ENCODE results near the gene PITPNM1. TPM values are rescaled to one million over a fixed set of nuclear protein-coding genes. Genes with fewer than 3 reads are reported as not detected.

PITPNM1 gene
- total and polyA plus RNA-seq, 2 experiments from 2014 or later: 9.1 to 57.1 TPM

DNA sequence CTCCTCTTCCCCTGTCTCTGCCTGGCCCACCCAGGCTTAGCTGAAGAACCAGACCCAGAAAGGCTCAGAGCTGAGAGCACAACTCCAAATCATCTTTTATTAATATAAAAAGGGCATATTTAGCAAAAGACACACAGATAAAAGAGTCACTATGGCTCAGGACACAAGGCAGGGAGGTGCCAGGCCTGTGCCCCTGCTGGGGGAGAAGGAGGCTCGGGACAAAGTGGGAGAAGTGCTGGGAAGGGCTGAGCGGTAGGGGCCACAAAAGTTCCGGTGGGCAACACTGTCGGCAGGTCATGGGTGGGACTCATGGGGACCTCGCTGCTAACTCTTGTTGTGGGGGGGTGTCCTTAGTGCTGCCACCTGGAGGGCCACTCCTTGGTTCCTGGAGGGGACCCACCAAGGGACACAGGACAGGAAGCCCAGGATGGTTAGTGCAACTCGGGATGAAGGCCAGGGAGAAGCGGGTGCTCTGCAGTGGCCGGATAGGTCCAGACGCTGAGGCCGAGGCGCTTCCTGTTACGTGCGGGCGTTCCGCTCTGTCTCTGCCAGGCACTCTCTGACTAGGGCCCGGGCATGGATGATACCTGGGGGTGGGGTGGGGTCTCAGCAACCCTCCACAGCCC, 1.4 kb upstream of the PITPNM1 start (continued):
- TF ChIP-seq, protein P1, sequence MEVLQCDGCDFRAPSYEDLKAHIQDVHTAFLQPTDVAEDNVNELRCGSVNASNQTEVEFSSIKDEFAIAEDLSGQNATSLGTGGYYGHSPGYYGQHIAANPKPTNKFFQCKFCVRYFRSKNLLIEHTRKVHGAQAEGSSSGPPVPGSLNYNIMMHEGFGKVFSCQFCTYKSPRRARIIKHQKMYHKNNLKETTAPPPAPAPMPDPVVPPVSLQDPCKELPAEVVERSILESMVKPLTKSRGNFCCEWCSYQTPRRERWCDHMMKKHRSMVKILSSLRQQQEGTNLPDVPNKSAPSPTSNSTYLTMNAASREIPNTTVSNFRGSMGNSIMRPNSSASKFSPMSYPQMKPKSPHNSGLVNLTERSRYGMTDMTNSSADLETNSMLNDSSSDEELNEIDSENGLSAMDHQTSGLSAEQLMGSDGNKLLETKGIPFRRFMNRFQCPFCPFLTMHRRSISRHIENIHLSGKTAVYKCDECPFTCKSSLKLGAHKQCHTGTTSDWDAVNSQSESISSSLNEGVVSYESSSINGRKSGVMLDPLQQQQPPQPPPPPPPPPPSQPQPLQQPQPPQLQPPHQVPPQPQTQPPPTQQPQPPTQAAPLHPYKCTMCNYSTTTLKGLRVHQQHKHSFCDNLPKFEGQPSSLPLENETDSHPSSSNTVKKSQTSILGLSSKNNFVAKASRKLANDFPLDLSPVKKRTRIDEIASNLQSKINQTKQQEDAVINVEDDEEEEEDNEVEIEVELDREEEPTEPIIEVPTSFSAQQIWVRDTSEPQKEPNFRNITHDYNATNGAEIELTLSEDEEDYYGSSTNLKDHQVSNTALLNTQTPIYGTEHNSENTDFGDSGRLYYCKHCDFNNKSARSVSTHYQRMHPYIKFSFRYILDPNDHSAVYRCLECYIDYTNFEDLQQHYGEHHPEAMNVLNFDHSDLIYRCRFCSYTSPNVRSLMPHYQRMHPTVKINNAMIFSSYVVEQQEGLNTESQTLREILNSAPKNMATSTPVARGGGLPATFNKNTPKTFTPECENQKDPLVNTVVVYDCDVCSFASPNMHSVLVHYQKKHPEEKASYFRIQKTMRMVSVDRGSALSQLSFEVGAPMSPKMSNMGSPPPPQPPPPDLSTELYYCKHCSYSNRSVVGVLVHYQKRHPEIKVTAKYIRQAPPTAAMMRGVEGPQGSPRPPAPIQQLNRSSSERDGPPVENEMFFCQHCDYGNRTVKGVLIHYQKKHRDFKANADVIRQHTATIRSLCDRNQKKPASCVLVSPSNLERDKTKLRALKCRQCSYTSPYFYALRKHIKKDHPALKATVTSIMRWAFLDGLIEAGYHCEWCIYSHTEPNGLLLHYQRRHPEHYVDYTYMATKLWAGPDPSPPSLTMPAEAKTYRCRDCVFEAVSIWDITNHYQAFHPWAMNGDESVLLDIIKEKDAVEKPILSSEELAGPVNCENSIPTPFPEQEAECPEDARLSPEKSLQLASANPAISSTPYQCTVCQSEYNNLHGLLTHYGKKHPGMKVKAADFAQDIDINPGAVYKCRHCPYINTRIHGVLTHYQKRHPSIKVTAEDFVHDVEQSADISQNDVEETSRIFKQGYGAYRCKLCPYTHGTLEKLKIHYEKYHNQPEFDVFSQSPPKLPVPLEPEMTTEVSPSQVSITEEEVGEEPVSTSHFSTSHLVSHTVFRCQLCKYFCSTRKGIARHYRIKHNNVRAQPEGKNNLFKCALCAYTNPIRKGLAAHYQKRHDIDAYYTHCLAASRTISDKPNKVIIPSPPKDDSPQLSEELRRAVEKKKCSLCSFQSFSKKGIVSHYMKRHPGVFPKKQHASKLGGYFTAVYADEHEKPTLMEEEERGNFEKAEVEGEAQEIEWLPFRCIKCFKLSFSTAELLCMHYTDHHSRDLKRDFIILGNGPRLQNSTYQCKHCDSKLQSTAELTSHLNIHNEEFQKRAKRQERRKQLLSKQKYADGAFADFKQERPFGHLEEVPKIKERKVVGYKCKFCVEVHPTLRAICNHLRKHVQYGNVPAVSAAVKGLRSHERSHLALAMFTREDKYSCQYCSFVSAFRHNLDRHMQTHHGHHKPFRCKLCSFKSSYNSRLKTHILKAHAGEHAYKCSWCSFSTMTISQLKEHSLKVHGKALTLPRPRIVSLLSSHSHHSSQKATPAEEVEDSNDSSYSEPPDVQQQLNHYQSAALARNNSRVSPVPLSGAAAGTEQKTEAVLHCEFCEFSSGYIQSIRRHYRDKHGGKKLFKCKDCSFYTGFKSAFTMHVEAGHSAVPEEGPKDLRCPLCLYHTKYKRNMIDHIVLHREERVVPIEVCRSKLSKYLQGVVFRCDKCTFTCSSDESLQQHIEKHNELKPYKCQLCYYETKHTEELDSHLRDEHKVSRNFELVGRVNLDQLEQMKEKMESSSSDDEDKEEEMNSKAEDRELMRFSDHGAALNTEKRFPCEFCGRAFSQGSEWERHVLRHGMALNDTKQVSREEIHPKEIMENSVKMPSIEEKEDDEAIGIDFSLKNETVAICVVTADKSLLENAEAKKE (CRISPR knock-in tag; IDR thresholded peaks at IDR 0.05): no peak
- TF ChIP-seq STAT1 (IDR thresholded peaks at IDR 0.05; ENCODE audit: unreplicated experiment): no peak
- no peak for TF ChIP-seq EZH2 (IDR thresholded peaks at IDR 0.05; ENCODE audit: low read depth, unreplicated experiment)
- no peak for TF ChIP-seq NANOG (IDR thresholded peaks at IDR 0.05; ENCODE audit: borderline replicate concordance)
- no peak for TF ChIP-seq POLR2AphosphoS5 (IDR thresholded peaks at IDR 0.05; ENCODE audit: low read depth)
- TF ChIP-seq JUNB (IDR thresholded peaks at IDR 0.05; ENCODE audit: unreplicated experiment): no peak
- no peak for TF ChIP-seq ZNF114 (CRISPR knock-in tag; IDR thresholded peaks at IDR 0.05)

DNA sequence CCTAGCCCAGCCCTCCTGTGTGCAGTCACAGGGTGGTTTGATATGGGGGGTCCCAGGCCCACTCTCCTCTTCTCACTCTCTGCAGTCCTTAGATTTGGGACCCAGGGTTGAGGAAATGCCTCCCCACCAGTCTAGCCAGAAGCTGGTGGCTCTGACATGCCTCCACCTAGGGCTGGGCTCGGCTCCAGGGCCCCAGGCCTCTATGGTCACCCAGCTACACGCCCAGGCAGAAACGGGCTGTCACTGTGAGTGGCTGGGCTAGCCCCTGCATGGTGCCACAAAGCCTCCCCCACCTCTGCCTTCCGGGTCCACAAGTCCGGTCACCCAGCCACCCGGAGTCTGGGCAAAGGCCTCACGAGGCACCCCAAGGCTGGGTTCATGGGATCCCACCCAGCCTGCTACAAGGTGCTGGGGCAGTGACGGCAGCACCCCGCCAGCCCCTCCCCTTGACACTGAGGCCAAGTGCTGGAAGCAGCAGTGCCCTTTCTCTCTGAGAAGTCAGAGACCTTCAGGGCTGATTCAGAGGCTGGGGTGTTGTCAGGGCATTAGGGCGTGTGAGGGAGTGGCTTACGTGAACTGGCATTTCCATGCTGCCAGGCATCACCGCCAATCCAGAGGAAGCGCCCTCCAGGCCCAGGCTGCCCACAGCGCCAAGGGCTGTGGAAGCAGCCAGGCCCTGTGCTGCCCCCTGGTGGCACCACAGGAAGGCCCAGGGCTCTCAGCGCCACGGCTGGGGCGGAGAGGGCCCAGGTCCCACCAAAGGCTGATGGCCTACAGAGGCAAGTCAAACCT, 638 bp upstream of the PITPNM1 start:
- peaks cover 5% of the 10 kb centered on the region; the same call in 1 of the 2 replicates for H3K79me2 ChIP-seq (replicated peaks; ENCODE audit: insufficient read depth)
- H3K9me3 Mint-ChIP-seq: peaks cover 3% of the 10 kb centered on the region; the same call in 1 of the 3 replicates
- 0 out of 2 replicates have a peak, but pooled peaks have one; percentile 6 for TF ChIP-seq POLR2AphosphoS5 (IDR thresholded peaks at IDR 0.05; ENCODE audit: low read depth)
- TF ChIP-seq, protein P2, sequence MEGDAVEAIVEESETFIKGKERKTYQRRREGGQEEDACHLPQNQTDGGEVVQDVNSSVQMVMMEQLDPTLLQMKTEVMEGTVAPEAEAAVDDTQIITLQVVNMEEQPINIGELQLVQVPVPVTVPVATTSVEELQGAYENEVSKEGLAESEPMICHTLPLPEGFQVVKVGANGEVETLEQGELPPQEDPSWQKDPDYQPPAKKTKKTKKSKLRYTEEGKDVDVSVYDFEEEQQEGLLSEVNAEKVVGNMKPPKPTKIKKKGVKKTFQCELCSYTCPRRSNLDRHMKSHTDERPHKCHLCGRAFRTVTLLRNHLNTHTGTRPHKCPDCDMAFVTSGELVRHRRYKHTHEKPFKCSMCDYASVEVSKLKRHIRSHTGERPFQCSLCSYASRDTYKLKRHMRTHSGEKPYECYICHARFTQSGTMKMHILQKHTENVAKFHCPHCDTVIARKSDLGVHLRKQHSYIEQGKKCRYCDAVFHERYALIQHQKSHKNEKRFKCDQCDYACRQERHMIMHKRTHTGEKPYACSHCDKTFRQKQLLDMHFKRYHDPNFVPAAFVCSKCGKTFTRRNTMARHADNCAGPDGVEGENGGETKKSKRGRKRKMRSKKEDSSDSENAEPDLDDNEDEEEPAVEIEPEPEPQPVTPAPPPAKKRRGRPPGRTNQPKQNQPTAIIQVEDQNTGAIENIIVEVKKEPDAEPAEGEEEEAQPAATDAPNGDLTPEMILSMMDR (conservative IDR thresholded peaks at IDR 0.05; ENCODE audit: low read depth in 2 of 2): peak; percentile 87 to 97
- TF ChIP-seq, protein P3, sequence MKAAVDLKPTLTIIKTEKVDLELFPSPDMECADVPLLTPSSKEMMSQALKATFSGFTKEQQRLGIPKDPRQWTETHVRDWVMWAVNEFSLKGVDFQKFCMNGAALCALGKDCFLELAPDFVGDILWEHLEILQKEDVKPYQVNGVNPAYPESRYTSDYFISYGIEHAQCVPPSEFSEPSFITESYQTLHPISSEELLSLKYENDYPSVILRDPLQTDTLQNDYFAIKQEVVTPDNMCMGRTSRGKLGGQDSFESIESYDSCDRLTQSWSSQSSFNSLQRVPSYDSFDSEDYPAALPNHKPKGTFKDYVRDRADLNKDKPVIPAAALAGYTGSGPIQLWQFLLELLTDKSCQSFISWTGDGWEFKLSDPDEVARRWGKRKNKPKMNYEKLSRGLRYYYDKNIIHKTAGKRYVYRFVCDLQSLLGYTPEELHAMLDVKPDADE (IDR thresholded peaks at IDR 0.05): no peak
- no peaks in the 10 kb centered on the region; the same call in 1 of the 2 replicates for H3K27me3 ChIP-seq (ENCODE audit: insufficient read depth)
- H2AFZ ChIP-seq: peak overlapping the region; percentile 14; the same call in 1 of the 2 replicates
- peak overlapping the region; percentile 73 for H3K4me3 Mint-ChIP-seq
- H3K27ac ChIP-seq (ENCODE audit: low read depth): peak overlapping the region; percentile 66; the same call in 1 of the 2 replicates
- H4K20me1 ChIP-seq (replicated peaks; ENCODE audit: insufficient read depth): peaks cover 15% of the 10 kb centered on the region
- peaks cover 16% of the 10 kb centered on the region; the same call in 1 of the 2 replicates for H3F3A ChIP-seq (replicated peaks; ENCODE audit: low read depth)
- 0 out of 2 replicates have a peak, but pooled peaks cover 4% of the 10 kb centered on the region for H3K36me3 ChIP-seq (ENCODE audit: insufficient read depth)
- H3K27me3 Mint-ChIP-seq (ENCODE audit: insufficient read depth, low read depth, poor library complexity): peaks cover 24% of the 10 kb centered on the region
- ATAC-seq (peak; percentile 56), DNase-seq (ENCODE audit: low spot score) (peak; percentile 94)
- peaks cover 27% of the 10 kb centered on the region for H3K4me1 ChIP-seq (ENCODE audit: insufficient read depth)
- H3K27ac Mint-ChIP-seq: peak overlapping the region; percentile 52; the same call in 1 of the 2 replicates
- H3K4me3 ChIP-seq: peak overlapping the region; percentile 91
- H3K4me2 ChIP-seq: peak overlapping the region; percentile 95
- H3K4me1 Mint-ChIP-seq: peaks cover 26% of the 10 kb centered on the region
- H3K9me2 ChIP-seq (ENCODE audit: insufficient read depth): no peaks in the 10 kb centered on the region
- peaks cover 12% of the 10 kb centered on the region for H3K36me3 Mint-ChIP-seq (ENCODE audit: low read depth)
